HTR-8/SVneo (cell line): ENCODE results near the gene BFSP1.

Experiments used
- DNase-seq: peaks from one replicate; pipeline ENCODE4 v3.0.0; 2011; ENCODE audit warnings: low spot score, mixed read lengths; ENCODE audit not compliant: insufficient read length
- FAIRE-seq: peaks from 2 replicates; lab custom pipeline; 2011; peaks lifted over from hg19 to GRCh38; lab: Jason Lieb, UNC

BFSP1 gene

DNA sequence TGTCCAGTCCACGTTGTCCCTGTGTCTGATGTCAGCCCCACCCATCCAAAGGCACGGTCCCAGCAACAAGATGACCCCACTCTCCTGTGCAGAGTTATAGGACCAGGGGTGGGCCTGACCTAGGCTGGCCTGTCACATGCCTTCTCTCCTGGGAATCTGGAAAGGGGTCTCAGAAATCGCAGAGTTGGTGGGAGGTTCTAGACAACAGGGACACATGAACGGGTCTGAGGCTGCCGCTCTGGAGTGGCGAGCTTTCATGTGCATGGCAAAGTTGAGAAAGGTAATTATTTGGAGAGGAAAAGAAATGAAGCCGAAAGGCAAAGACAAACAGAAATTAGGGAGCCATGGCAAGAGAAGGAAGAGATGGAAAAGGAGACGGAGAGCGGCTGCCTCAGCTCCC lies 29.5 kb downstream of the BFSP1 start:
- FAIRE-seq, result no peak
- no peak for DNase-seq

DNA sequence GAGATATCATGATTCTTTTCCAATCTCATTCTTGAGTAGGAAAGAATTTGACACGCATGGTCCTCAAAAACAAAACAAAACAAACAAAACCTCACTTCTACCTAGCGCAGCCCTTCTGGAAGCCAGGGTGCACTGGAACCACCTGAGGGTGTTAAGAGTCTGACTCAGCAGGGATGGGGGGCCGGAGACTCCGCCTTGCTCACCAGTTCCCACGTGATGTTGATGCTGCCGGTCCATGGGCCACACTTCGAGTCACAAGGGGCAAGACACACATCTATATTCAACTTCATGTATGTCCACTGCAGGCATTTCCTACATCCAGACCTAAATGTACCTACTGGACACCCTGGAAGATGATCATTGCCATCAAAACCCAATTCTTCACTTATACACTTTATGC lies 30.4 kb downstream of the BFSP1 start:
- no peak for DNase-seq
- no peak for FAIRE-seq

DNA sequence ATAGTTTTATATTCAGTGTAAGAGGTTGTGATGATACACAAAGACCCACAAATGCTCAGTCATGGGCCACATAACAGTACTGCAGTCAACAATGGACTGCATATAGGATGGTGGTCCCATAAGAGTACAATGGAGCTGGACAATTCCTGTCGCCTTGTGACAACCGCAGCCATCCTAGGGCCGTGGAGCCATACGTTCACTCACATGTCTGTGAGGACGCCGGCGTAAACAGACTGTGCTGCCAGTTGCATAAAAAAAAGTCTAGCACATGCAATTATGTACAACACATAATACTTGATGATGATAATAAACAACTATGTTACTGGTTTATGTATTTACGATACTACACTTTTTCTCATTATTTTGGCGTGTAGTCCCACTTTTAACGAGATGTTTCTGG lies 30.9 kb downstream of the BFSP1 start:
- no peak for DNase-seq
- FAIRE-seq, result no peak

DNA sequence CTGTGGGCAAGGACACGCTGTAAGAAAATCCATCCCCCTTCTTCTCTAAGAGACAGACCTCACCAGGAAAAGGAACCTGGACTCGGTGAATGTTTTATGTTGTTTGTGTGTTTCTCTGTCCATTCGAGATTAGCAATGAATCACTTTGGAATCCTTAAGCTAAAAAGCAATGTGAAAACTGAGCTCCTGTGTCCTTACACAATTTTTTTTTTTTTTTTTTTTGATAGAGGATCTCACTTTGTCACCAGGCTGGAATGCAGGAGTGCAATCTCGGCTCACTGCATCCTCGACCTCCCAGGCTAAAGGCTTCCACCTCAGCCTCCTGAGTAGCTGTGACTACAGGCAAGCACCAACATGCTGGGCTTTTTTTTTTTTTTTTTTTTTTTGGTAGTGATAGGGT lies 32.1 kb downstream of the BFSP1 start:
- FAIRE-seq (no peak), DNase-seq (no peak)

DNA sequence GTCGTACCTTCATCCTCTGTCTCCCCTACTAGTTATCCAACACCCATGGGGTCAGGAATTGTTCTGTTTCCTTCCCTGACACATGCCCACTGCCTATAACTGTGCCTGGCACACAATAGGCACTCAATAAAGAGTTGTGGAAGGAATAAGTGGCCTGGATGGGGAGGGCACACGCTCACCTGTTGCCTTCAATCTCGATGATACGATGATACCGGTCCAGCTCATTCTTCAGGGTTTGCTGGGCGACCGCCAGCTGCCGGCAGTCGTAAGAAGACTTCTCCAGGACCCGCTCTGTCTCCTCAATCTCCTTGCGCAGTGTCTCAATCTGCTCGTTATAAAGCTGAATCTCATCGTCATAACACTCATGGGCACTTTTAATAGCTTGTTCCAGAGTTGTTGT lies 32.5 kb downstream of the BFSP1 start:
- DNase-seq, result no peak
- FAIRE-seq, result peak; percentile 28

DNA sequence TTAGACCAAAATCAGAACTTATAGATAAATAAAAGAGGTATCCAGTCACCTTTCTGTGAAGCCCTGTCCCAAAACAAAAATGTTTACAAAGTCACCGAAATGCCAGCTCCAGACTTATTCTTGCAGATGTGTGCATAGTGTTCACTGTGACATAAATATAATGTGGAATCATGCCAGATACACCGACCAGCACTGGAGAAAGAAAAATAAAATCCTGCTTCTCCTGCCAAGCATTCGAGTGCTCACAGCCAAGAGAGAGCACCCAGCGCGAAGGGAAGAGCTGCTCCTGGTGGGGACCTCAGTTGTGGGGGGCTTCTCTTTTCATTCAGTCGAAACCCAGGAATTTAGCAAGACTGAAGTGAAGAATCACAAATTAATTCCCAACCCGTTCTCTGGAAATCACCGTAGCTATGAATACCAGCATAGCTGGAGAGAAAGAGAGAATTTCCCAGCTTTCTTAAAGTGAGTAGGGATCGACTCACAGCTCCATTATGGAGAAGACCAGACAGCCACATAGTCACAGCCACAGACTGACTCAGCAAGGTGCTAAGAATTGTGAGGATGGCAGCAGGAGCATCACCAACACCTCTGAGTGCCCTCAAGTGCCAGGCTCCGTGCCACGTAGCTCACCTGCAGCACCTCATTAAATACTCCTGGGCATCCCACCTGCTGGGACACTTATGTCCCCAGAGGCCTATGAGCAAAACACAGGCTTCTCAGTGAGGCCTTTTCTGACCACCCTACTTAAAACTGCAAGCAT lies 33.2 kb downstream of the BFSP1 start:
- DNase-seq (no peak), FAIRE-seq (no peak)

DNA sequence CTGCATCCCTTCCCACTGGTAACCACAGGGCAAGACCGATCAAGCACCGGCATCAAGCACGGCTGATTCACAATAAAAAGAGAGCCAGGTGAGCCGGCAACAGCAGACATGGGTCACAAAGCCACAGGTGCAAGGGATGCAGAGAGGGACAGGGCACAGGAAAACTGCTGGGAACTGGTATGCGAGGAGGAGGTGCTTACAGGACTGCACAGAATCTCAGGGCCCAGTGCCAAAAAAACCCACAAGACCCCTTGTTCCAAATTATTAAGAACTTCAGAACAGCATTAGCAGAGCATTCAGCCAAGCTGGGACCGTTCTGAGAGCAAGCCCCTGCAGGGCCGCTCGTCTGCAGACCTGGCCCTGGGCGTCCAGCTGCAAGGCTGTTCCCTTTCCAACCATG lies 35.4 kb downstream of the BFSP1 start:
- DNase-seq, result no peak
- FAIRE-seq, result no peak

DNA sequence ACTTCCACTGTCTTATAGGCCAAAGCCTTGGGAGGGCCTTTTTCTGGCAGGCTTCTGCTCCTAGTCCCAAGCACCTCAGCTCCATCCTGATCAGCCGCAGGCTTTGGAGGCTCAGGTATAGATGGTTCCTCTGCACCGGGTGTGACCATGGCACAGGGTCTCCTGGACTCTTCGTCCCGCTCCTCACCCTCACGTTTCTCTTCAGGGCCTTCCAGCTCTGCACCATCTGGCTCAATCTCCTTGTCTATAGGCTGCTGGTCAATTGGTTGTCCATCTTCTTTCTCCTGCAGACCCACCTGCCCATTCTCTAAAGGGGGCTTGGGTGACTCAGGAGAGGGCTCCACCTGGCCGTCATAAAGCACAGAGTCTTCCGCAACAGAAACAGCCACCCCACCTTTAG lies 37.0 kb downstream of the BFSP1 start:
- no peak for DNase-seq
- no peak for FAIRE-seq

DNA sequence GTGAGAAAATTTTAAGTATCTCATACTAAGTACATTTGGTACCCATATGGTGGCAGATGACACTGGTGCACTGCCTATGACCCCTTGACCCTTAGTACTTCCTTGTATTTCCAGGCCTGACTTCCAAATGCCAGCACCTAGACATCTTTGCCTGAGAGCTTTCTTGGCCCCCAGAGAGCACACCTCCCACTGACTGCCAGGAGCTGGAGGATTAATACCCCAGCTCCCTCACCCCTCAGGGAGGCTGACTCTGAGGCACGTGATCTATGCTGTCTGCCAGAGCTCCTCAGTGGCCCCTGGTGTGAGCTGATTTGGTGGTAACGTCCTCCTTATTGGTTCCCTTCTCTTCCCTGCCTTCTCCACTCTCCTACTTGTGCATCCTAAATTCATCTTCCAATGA lies 38.0 kb downstream of the BFSP1 start:
- DNase-seq, result no peak
- FAIRE-seq, result no peak

DNA sequence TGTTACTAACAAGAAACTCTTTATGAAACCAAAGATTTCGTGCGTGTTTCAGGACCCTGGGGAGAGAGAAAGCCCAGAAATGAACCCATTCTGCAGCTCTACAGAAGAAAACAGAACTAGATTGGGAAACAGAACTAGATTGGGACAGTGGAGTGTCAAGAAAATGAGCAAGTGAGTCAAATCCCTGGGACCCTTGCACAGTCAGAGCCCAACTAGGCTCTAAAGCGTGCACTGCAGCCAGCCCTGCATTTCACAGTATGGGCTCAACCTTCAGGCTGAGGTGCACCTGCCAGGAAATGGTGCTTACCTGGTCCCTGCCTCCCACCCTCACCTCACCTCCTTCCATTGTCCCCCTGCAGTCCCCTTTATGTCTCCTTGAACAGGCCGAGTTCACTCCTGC lies 39.7 kb downstream of the BFSP1 start:
- FAIRE-seq, result no peak

DNA sequence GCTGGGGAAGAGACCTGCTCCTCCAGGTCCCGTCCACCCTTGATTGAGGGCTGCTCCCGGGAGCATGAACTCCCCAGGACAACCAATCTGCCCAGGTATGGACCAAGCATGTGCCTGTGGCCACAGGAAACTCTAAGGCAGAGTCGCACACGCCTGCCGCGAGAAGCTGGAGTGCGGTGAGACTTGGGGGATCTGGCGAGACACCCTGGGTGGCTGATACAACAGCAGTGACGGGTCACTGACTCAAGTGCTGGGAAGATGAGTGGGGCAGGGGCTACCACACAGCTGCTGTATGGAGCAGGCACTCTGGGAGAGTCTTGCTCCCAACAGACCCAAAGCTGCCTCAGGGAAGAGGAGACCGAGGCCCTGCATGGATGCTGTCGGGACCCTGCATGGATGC lies 40.1 kb downstream of the BFSP1 start:
- DNase-seq, result no peak
- no peak for FAIRE-seq

More for the DNA sequence above, 39.7 kb downstream of the BFSP1 start:
- DNase-seq, result no peak

DNA sequence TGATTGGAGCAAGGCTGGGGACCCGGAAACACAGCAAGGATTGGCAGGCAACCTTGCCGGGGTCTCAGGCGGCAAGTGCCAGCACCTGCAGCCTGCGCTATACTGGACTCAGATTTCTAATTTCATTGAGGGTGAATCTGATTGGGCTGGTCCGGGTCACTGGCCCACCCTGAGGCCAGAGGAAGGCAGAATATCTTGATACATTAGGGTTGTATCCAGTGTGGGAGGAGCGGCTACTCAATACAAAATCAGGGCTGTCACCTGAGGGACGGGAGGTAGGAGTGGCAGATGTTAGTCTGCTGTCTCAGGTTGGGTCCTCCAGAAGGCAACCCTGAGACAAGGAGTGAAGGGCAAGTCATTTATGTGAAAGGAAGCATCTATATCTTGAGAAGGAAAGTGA lies 40.7 kb downstream of the BFSP1 start:
- FAIRE-seq (no peak), DNase-seq (no peak)

DNA sequence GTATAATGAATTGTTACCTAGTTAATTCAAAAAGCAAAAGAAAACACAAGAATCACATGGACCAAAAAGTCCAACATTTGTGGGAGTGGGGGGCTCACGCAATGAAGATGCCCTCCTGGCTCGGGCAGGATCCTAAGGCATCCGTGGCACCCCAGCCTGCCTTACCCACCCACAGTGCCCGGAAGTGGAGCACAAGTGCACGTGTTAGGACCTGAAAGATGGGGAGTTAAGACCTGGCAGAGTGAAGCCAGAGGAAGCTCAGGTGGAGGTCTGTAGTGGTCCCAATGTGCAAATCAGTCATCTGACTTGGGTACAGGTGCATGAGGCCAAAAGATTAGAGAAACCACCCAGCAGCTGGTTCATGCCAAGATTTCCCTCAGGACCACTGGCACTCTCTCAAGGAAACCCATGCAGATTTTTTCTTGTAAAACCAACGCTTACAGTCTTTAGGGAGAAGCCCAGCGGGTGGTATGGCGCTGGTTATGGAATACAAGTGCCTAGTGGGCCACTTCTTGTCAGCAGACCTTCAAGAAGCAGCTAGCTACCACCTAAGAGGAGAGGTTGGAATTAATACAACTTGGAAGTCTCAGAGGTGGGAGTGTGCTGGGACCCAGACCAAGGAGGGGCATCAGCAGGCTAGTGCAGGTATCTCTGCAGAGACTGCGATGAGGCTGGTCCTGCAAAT lies 42.1 kb downstream of the BFSP1 start:
- no peak for DNase-seq
- no peak for FAIRE-seq

DNA sequence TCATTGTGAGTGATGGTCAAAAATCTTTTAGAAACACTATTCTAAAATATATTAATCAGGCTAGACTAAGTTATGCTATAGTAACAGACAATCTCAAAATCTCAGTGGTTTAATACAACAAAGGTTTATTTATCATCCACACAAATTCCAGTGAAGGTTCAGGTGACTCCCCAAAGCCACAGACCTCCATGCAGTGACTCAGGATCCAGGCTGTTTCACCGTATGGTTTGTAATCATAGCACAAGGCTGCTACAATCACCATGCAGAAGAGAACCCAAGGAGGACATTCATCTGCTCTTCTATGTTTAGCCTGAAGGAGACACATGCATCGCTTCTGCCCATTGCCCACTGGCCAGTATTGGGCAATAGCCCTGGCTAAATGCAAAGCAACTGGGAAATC lies 46.2 kb downstream of the BFSP1 start:
- no peak for DNase-seq
- no peak for FAIRE-seq

DNA sequence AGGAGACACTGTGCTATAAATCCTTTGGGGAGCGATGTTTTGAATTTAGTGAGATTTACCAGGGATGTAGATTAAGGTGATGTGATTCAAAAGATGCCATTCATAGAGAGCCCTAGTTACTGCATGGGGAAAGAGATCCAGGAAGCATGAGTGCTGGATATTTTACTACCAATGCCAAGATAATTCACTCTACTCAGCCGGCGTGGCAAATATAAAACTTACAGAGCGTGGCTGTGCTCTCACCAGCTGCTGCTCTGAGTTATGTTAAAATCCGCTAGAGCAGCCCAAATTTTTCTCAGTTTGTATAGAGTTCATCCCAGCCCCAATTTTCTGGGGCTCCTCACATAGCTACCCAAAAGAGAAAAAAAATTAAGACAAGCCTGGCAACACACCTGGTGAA lies 48.6 kb downstream of the BFSP1 start:
- DNase-seq, result no peak
- FAIRE-seq, result no peak

DNA sequence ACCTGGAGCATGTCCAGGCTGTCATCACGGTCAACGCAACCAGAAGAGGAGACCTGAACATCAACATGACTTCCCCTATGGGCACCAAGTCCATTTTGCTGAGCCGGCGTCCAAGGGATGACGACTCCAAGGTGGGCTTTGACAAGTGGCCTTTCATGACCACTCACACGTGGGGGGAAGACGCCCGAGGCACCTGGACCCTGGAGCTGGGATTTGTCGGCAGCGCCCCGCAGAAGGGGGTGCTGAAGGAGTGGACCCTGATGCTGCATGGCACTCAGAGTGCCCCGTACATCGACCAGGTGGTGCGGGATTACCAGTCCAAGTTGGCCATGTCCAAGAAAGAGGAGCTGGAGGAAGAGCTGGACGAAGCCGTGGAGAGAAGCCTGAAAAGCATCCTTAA lies 49.5 kb downstream of the BFSP1 start:
- DNase-seq, result no peak
- FAIRE-seq, result no peak

DNA sequence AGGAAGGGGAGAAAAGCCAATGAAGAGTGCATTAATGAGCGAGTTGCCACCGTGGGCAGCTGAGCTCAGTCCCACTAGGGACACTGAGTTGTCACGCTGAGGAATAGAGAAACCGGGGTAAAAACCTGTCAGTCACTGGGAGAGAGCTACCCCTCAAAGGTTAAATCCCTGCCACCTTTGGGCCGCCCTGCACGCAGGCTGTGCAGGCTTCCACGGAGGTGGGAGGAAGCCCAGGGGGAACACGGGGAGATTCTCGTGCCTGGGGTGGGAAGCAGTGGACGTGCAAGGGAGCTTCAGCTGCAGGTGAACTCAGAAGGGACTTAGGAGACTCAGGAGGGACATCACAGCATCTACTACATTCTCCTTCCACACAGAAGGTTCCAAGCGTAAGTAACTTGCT lies 50.5 kb downstream of the BFSP1 start:
- DNase-seq (no peak), FAIRE-seq (no peak)

DNA sequence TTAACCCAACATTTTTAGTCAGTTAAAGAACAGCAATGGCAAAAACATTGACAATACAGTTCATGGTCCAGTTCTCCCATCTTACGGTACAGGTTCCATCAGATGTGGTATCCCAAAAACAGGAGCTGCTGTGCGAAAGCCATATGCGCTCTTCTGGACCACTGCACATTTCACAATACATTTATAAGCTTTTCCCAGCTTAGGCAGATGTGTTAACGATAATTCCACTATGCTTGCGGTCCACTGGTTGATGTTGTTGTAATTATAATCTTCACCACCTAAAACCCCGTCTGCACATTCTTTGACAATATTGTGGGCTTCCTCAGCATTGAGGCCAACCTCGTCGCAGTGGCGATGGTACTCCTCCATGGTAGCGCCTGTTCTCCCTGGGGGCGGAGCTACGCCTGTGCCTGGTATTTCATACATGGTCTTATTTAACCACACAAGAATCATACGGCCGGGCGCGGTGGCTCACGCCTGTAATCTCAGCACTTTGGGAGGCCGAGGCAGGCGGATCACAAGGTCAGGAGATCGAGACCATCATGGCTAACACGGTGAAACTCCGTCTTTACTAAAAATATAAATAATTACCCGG lies 52.0 kb downstream of the BFSP1 start:
- no peak for DNase-seq
- no peak for FAIRE-seq

DNA sequence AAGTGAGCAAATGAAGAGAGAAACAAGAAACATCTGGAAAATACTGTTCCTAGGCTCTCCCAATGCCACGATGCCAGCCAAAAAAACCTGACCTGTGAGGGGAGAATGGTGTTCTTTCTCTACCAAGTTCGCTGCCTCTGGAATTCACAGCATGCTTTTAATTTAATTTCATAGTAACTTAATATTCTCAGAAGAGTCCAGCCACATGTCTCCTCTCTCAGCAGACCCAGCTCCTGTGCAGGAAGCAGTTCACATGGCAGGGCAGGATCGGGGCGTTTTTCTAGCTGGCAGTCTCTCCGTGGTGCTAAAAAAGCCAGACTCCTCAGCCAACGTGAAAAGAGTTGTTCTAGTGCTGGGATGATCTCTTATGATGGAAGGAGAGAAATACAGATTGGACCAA lies 57.5 kb downstream of the BFSP1 start:
- DNase-seq (no peak), FAIRE-seq (no peak)

DNA sequence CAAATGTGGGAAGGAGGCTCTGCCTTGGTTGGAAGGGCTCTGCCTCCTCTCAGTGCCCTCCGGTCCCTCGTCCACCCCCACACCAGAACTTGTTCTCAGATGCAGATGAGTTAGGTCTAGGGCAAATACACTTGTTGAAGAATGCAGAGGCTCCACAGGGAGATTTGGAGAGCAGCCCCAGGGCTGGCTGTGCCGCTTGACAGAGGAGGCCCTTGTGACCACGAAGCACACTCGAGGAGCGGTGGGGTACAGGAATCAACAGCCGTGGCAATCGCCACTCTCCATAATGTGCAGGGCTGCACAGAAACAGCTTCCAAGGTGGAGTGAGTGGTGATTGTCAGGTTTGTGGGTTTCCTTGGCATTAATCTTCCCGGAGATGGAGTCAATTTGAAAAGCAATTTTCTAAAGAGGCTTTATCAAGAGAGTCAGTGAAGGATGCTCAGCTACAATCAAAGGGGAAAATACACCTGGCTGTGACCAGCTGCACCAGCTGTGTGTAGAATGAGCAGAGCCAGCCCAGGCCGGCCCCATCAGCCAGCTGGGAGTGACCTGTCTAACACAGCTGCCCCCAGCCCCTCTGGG lies 59.5 kb downstream of the BFSP1 start:
- FAIRE-seq (no peak), DNase-seq (no peak)

DNA sequence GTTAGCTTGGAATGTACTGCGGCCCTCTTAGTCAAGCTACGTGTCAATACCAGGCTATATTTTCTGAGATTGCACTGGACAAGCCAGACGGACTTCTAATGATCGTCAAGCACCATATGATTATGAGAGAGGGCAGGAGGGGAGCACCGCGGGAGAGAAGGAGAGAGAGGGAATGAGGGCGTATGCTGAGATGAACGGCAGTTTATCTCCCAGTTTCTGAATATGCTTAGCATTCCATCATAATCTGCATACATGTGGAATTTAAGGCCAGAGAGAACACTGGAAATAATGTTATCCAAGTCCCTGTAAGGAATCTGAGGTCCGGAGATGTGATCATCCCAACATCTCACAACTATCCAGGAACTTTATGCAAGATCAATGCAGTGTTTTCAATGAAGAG lies 60.2 kb downstream of the BFSP1 start:
- FAIRE-seq (no peak), DNase-seq (no peak)
